Neutrophil (primary cell): ENCODE measurements around the gene CAPN10.

Source experiments
- H3K27ac ChIP-seq: fragments of 200-600 bp; sonication (generic); 2 replicates; pipeline ENCODE4 v1.5.1; 2016; ENCODE audit warnings: mild to moderate bottlenecking, moderate library complexity
- H3K27me3 ChIP-seq: fragments of 200-600 bp; sonication (generic); 2 replicates; pipeline ENCODE4 v1.6.0; 2016; ENCODE audit warnings: mild to moderate bottlenecking
- H3K36me3 ChIP-seq: fragments of 200-600 bp; sonication (generic); 2 replicates; pipeline ENCODE4 v1.5.1; 2017
- H3K4me1 ChIP-seq, 2 experiments: fragments of 200-600 bp in 1 of 2; sonication (generic) in 1 of 2; 1 replicate in 1 of 2; 2 replicates in 1 of 2; pipeline versions ENCODE4 v1.5.1 to v1.6.1; 2013 to 2016; ENCODE audit warnings: low read depth in 1 of 2, low read length in 1 of 2, mild to moderate bottlenecking in 1 of 2, moderate library complexity in 1 of 2; ENCODE audit not compliant: control insufficient read depth in 1 of 2, insufficient read depth in 1 of 2
- H3K4me3 ChIP-seq, 2 experiments: fragments of 200-600 bp in 1 of 2; sonication (generic) in 1 of 2; 1 replicate in 1 of 2; 2 replicates in 1 of 2; pipeline ENCODE4 v1.5.1; 2013 to 2016; ENCODE audit warnings: low read depth in 1 of 2, low read length in 1 of 2, mild to moderate bottlenecking in 1 of 2, moderate library complexity in 1 of 2
- H3K9me3 ChIP-seq: fragments of 200-600 bp; sonication (generic); 2 replicates; pipeline ENCODE4 v1.5.1; 2016
- TF ChIP-seq, protein P1 (sequence below): fragments of 200-600 bp; sonication (generic); IDR thresholded peaks from 2 replicates; pipeline ENCODE4 v1.5.1; 2016; ENCODE audit warnings: antibody characterized with exemption

Gene CAPN10

DNA sequence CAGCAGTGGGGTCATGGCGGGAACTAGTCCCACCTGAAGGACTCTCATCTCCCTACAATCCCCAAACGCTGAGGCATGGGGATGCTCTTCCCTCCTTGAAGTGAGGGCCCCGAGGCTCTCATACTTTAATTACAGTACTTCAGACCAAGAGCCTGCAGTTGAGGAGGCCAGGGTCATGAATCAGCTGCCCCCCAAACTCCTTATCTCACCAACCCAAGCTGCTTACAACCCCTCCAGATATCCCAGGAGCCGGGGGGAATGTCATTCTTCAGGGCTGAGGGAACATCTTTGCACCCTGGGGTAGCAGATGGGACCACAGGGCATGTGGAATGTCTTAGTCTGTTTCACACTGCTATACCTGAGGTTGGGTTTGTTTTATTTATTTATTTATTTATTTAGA lies 2.8 kb upstream of the CAPN10 start:
- Histone ChIP-seq H3K36me3 (peaks cover 3% of the 10 kb centered on the region), H3K9me3 (no peaks in the 10 kb centered on the region), H3K4me3 (no peak overlapping the region), H3K27ac (no peak overlapping the region), H3K4me1 (peaks cover 55 to 60% of the 10 kb centered on the region in 2 experiments), H3K27me3 (no peaks in the 10 kb centered on the region)
- TF ChIP-seq, protein P1, sequence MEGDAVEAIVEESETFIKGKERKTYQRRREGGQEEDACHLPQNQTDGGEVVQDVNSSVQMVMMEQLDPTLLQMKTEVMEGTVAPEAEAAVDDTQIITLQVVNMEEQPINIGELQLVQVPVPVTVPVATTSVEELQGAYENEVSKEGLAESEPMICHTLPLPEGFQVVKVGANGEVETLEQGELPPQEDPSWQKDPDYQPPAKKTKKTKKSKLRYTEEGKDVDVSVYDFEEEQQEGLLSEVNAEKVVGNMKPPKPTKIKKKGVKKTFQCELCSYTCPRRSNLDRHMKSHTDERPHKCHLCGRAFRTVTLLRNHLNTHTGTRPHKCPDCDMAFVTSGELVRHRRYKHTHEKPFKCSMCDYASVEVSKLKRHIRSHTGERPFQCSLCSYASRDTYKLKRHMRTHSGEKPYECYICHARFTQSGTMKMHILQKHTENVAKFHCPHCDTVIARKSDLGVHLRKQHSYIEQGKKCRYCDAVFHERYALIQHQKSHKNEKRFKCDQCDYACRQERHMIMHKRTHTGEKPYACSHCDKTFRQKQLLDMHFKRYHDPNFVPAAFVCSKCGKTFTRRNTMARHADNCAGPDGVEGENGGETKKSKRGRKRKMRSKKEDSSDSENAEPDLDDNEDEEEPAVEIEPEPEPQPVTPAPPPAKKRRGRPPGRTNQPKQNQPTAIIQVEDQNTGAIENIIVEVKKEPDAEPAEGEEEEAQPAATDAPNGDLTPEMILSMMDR: no peak

DNA sequence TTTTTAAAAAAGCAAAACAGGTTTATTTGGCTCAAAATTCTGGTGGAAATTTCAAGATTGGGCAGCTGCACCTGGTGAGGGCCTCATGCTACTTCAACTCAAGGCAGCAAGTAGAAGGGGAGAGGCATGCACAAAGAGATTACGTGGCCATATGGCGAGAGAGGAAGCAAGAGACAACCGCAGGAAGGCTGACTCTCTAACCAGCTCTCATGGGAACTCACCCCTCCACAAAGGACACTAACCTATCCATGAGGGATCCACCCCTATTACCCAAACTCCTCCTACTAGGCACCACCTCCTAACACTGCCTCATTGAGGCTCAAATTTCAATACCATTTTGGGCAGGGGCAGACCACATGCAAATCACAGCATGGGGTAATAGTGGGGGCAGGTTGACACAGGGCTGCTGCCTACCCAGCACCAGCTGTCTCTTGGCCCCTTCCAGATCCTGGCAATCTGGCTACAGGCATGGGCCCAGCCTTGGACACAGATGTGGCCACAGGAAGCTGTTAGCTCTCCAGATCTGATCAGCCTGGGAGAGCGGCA lies 2.0 kb upstream of the CAPN10 start:
- Histone ChIP-seq H3K4me3 (no peak overlapping the region), H3K27me3 (no peaks in the 10 kb centered on the region), H3K36me3 (peaks cover 5% of the 10 kb centered on the region), H3K27ac (no peak overlapping the region), H3K9me3 (no peaks in the 10 kb centered on the region), H3K4me1 (peaks cover 47 to 52% of the 10 kb centered on the region in 2 experiments)
- TF ChIP-seq, protein P1: no peak

DNA sequence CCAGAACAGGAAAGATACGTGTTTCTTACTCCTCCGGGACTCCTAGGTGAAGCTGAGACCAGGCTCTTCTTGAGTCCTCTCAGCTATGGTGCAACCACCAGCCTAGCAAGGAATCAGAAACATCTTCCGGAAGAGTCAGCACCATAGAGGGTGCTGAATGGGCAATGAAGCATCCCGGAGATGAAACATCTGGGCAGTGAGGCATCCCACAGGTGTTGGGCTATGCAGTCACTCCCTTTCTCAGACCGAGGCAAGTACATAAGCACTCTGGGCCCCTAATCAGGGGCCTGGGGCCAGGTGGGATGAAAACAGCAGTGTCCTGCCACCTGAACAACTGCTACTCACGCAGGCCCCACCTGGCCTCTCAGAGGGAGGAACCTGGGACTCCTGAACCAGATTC lies 1.4 kb upstream of the CAPN10 start:
- TF ChIP-seq, protein P1: no peak
- peaks cover 10% of the 10 kb centered on the region for H3K36me3 ChIP-seq
- no peaks in the 10 kb centered on the region for H3K27me3 ChIP-seq
- H3K9me3 ChIP-seq: no peaks in the 10 kb centered on the region
- H3K4me3 ChIP-seq: peak overlapping the region; percentile 95 to 96
- peak overlapping the region; percentile 92 for H3K27ac ChIP-seq
- peaks cover 42 to 47% of the 10 kb centered on the region in 2 experiments for H3K4me1 ChIP-seq

DNA sequence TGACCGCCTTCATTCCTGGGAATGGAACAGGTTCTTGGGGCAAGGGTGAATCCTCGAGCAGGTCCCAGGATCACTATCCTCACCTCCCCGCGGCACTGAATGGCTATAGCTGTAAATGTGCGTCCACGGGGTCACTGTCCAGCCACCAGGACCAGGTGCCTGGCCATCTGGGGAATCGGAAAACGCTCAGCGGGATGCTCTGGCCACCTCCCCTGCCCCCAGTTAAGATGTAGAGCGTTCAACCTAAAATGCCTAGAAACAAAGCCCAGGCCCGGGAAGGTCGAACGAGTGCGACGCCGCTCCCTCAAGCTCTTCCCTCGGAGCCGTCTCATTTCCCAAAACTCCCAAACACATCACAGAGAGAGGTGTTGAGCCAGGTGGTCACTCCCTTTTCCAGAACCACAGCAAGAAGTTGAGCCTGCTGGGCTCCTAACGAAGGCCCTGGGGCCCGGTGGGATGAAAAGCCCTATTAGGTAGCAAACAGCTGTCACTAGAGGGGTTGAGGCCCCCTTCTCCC lies 795 bp upstream of the CAPN10 start:
- peaks cover 35 to 41% of the 10 kb centered on the region in 2 experiments for H3K4me1 ChIP-seq
- peaks cover 17% of the 10 kb centered on the region for H3K36me3 ChIP-seq
- H3K27ac ChIP-seq: peak overlapping the region; percentile 92

DNA sequence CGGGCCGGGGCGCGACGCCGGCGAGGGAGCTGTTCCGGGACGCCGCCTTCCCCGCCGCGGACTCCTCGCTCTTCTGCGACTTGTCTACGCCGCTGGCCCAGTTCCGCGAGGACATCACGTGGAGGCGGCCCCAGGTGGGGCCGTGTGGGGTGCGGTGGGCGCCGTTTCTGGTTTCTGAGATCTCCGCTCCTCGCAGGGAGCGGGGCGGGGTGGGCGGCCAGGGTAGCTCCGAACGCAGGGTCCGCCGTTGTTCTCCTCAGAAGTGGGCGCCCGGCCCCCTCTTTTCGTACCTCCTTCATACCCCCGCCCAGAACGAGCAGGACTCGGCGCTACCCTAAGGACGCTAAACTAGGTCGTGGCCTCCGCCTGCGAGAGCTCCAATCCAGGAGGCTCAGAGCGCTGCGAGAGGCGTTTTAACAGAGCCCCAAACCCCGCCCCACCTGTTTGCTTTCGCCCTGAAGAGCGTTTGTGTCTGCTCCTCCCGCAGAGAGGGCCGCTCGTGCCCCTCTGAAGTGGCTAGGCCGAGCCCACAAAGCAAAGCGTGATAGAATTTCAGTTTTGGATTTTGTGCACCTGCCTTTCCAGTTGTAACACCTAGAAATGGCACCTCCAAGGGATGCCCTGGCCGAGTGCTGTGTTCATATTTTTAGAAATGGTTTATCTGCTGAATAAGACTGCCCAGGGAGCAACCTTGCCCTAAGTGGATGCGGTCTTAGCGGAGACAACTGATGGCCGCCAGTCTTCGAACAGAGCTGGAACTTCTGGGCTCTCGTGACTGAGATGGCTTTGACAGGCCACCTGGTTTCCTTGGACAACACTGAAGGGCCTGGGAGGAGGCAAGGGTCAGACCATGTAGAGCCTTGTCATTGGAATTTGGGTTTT lies 626 bp downstream of the CAPN10 start:
- Histone ChIP-seq H3K9me3 (no peaks in the 10 kb centered on the region), H3K27me3 (no peaks in the 10 kb centered on the region), H3K4me1 (peaks cover 32 to 34% of the 10 kb centered on the region in 2 experiments), H3K4me3 (peak overlapping the region; percentile 95 to 96), H3K36me3 (peaks cover 31% of the 10 kb centered on the region), H3K27ac (peak overlapping the region; percentile 92)
- TF ChIP-seq, protein P1: no peak

More for the DNA sequence above, 795 bp upstream of the CAPN10 start:
- TF ChIP-seq, protein P1: no peak
- H3K9me3 ChIP-seq: no peaks in the 10 kb centered on the region
- peak overlapping the region; percentile 95 to 96 for H3K4me3 ChIP-seq
- no peaks in the 10 kb centered on the region for H3K27me3 ChIP-seq
